GM19372 (cell line): ENCODE data around the gene TTC3.

Experiments used
- ATAC-seq: cut with Tn5 transposase; IDR thresholded peaks from one replicate; pipeline ENCODE4 v1.9.1; 2021; ENCODE audit warnings: mild to moderate bottlenecking, low read depth, moderate library complexity; ENCODE audit not compliant: unreplicated experiment

Gene TTC3

DNA sequence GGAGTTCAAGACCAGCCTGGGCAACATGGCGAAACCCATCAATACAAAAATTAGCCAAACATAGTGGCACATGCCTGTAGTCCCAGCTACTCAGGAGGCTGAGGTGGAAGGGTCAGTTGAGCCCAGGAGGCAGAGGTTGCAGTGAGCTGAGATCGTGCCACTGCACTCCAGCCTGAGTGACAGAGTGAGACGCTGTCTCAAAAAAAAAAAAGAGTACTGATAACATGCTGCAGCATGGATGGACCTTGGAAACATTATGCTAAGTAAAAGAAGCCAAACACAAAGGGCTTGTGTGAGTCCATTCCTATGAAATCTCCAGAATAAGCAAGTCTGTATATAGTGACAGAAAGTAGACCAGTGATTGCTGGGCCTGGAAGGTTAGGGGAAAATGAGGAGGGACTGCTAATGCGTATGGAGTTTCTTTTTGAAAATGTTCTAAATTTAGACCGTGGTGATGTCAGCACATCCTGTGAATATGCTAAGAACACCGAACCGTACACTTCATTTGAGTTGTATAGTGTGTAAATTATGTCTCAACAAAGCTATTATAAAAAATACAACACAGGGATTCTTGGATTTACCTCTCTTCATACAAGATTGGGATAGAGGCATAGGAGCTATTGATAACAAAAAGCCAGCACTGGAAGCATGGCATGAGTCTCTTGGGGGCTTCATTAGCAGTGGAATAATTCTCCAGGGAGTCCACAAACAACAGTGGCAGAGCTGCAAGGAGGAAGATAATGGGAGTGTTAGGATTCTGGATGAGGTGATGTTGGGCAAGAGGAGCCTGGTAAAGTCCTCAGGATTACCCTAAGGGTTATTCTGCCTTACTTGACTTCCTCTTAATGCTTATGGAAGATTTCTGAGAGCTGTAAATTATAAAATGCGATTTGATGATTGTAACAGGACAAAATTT is 73.5 kb downstream of the TTC3 start:
- no peak for ATAC-seq

DNA sequence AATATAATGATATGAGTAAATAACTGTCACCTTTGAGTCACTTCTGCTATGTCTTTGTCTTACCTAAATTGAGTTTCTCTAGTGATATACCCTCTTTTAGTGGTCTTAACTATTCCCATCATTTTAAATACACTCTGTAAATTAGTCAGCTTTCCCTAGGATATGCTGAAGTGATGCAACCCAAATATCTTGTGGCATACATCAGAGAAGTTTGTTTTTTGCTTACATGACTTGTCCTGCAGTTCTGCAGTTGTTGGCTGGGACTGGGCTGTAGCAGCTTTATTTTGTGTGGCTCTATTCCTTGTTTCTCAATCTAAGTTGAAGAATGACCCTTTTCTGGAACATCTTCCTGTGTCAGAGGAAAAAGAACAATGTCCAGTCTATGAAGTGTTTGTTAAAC is 76.4 kb downstream of the TTC3 start:
- ATAC-seq, result no peak

DNA sequence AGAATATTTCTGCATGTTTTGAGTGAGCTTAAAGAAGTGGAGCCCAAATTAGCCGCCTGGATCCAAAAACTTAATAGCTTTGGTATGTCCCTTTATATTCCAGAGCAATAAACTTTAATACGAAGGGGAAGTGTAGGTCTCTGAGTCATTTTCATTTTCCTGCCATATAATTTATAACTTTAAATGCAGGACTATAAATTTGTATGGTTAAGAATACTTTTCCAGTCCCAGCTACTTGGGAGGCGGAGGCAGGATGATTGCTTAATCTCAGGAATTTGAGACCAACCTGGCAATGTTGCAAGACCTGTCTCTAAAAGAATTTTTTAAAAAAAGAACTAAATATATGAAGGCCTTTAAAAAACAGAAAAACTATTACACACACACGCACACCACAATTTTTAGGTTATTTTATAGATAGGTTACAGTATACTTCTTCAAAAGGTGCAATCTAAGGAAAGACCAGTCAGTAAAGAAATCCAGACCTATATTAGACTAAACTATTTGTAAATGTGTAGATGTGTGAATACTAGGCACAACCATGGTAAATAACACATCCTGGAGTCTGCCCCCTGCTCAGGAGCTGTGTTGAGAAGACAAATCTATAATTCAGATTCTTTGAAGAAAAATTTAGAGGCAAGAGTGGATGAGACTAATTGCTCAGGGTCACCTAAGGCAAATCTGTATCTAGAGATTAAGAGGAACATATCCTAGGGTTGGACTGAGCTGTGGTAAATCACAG is 80.3 kb downstream of the TTC3 start:
- ATAC-seq, result no peak

DNA sequence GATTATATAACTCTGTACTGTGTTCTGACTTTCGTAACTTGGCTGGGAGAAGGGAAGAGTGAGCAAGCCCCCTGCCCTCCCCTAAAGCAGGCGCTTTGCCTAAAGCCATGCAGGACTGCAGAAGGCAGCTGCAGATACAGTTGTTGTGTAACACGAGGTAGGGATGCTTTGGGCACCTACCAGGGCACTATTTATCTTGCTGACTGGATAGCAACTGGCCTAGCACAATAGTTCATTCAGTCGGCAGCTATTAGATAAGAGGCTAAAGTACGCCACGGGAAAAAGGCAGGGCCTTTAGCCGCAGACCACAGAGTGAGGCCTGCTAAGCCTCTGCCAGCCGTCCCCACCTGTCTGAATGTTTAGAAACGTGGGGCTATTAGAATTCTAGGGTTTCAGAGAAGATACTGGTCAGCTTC is 80.9 kb downstream of the TTC3 start:
- ATAC-seq, result no peak

DNA sequence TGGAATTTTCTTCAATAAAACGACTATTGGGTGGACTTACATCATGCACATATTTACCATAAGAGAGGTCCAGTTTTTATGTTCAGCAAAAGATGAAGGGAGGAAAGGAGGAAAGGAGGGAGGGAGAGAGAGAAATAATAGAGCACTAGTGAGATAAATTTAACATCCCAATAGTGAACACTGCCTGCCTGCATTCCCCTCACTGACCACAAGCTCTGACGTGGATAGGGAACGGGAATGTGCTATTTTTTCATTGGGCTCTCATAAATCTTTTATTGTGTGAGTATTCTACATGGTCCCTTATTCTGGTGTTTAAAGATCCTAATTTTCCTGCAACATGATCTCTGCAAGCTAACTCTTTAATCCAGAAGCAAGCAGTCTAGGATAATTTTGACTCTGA is 82.1 kb downstream of the TTC3 start:
- no peak for ATAC-seq

DNA sequence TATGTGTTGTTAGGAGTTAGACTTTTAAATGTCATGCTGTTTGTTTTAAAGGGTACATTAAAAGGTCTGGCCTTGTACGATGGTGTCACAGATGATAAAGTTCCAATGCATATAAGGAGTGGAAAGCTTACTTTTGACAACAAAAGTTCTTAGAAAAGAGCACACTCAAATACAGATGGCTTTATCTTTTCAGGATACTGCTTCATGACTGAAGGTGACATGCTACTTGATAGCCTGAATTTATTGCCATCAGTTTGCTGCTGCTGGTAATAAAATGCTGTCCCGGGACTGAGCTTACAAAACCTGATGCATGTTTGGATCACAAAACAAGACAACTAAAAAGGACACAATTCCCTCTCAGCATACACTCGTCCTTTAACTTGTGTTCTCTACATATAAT is 84.9 kb downstream of the TTC3 start:
- no peak for ATAC-seq

DNA sequence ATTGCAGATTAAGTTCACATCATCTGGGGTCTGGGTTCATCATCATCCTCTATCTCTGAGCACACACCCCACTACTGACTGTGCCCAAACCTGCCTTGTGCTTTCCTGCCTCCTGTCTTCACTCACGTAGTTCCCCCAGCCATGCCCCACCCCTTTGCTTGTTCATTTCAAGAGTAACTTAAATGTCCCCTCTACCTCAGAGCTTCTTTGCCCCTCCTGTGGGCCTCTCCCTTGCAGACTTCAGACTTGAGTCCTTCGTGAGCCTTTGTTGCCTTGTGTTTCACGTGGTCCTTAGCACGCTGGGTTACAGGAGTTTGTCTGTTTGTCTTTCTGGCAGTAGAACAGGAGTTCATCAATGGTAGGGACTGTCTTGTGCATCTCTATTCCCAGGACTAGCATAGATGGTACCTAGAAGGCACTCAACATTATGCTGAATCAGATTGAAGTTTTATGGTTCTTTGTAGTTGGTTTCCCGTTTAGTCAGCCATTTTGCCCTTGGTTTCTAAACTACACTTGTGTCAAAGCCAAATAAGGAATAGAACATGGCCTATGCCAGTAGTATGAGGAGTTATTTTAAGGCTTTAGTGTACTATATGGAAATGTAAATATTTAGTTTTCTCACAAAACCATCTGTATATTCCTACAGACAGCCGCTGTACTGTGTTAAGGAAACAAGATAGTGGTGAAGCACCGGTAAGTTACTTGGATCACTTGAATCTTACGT is 86.2 kb downstream of the TTC3 start:
- no peak for ATAC-seq

DNA sequence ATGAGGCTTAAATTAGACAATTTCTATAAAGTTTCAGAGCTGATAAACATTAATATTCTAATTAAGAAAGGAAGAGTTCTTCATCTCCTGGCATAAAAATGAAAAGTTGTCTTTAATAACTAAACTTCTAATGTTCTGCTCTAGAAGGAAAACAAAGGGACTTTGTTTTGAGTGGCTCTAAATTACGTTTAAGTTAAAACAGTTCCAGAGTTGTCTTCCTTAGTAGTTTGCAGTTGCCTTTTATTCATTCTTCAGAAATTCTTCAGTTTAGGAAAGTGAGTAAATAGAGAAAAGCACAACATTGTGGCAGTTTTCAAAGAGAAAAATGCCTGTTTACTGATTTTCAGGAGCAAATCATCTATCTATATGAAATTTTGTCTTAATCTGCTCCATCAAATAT is 86.9 kb downstream of the TTC3 start:
- ATAC-seq, result no peak

DNA sequence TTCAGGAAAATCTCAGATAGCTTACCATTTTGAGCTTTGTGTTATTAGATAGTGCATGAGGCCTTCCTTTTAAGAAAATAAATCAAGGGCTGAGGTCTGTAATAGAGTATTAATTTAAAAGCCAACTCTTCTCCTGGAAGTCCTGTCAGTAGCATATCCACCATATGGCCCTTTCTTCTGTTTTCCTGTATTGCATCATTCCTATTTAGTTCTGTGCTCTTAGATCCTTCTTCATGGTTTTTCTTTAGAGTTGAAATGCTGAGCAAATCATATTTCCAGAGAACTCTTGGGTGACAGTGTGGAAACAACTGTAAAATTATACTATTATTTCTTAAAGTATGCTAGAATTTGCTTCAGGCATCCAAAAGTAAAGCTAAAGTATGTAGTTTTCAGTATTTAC is 91.7 kb downstream of the TTC3 start:
- no peak for ATAC-seq

DNA sequence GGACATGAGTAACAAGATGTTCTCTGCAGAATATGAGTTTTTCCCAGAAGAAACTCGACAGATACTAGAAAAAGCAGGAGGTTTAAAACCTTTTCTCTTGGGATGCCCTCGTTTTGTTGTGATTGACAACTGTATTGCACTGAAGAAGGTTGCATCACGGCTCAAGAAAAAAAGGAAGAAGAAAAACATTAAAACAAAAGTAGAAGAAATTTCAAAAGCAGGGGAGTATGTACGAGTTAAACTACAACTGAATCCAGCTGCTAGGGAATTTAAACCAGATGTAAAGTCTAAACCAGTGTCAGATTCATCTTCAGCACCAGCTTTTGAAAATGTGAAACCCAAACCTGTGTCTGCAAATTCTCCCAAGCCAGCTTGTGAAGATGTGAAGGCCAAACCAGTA is 92.5 kb downstream of the TTC3 start:
- ATAC-seq, result no peak

DNA sequence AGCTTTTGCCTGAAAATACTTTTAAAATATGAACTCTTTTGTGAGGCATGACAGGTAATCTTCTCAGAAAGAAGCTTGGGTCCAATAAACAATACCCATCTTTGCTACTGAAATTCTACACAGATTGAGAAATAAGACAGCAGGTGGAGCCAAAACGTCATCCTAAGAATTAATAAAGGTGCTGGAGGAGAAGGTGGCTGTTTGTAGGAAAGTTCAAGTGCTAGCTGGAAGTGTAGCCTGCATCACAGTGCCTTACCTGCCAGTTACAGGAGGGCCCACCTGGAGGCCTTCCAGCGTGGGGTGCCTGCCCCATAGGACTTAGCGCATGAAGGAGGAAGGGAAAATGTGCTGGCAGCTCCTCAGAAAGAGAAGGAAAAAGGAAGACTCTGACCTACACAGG is 93.7 kb downstream of the TTC3 start:
- no peak for ATAC-seq

DNA sequence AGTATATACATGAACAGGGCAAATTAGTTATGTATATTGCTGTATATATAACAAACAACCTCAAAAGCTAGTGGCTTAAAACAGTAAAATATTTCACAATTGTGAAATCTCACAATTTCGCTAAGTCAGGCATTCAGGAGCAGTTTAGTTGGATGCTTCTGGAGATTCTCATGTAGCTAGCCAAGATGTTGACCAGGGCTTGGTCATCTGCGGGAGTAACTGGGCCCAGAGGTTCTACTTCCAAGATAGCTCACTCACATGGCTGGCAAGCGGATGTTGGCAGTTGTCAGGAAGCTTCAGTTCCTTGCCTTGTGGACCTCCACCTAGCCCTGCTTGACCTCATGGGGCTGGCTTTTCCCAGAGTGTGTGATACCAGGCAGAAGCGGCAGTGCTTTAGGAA is 95.6 kb downstream of the TTC3 start:
- no peak for ATAC-seq

DNA sequence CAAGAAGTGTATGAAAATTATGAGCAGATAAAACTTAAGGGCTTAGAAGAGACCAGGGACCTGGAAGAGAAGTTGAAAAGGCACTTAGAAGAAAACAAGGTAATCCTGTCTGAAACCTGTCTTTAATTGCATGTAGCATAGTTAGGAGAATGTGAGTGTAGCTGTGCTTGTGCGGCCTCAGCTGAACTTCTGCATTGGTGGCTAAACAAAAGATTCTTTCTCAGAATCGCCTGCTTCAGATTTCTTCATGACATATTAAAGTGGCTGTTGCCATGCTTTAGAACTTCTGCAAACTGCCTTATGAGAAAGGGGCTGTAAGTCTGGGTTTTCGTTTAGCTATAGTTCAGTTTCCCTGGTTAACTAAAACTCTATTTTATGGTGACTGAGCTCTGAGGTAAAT is 99.6 kb downstream of the TTC3 start:
- ATAC-seq, result no peak

DNA sequence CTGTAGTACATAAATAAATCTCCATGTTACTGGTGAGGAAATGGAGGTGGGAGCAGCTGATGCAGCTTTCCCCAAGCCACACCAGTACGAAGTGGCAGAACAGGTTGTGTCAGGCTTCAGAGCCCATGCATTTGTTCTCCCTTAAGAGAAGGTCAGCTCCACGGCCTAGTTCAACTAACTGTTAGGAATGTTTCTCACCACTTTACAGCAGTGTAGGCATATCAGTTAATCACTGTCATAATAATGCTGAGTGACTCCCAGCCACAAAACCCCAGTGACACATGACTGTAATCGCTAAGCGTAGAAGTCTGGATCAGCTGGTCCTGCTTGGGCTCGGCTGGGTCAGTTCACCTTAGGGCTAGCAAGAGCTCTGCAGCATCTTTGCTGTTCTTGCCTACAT is 103.7 kb downstream of the TTC3 start:
- ATAC-seq, result no peak

DNA sequence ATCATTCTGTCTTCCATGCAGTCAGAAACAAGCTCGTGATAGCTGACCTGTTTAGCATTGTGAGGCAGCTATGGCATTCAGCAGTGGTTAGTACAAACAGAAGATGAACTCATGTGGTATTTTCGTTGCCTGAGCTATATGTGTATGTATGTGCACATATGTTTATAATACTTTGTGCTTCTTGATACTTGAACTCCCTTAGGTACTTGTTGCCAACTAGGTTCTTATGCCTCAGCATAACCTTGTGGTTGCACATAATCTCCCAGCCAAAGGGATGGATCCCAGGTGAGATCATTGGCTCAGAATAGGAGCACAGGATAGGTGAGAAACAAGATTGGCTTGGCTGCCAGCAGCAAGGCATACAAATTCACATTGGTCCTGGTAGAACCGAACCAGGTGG is 108.0 kb downstream of the TTC3 start:
- ATAC-seq, result no peak

DNA sequence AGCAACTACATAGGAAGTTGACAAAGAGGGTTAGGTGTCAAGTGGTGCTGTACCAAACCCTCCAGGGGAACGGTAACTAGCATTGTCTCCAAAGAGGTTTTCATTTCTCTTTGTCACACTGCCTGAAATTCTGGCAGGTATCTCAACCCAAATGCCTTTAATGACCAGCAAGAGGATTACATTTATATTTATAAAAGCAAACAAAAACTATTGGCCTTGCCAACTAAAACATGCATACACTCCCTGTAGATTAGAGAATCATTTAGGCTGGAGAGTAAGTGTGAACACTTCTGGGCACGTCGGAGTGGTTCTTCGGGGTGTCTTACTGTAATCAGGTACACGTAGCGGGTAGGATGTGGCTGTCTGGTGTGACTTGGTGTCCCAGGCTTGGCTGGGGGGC is 109.2 kb downstream of the TTC3 start:
- no peak for ATAC-seq

DNA sequence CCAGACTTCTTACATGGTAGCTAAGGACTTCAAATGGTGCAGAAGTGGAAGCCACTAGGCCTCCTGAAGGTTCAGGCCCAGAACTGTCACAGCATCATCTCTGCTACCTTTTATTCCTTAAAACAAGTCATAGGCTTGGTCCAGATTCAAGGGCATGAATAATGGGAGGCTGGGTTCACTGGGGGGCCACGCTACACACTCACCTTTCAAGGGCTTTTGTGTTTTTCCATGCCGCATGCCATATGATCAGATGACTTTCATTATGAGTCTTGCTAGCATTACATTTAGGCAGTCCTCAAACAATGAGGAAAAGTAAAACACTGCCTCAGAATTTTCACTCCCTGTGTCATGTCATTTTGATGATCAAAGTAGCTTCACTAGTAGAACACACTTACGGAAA is 110.7 kb downstream of the TTC3 start:
- no peak for ATAC-seq

DNA sequence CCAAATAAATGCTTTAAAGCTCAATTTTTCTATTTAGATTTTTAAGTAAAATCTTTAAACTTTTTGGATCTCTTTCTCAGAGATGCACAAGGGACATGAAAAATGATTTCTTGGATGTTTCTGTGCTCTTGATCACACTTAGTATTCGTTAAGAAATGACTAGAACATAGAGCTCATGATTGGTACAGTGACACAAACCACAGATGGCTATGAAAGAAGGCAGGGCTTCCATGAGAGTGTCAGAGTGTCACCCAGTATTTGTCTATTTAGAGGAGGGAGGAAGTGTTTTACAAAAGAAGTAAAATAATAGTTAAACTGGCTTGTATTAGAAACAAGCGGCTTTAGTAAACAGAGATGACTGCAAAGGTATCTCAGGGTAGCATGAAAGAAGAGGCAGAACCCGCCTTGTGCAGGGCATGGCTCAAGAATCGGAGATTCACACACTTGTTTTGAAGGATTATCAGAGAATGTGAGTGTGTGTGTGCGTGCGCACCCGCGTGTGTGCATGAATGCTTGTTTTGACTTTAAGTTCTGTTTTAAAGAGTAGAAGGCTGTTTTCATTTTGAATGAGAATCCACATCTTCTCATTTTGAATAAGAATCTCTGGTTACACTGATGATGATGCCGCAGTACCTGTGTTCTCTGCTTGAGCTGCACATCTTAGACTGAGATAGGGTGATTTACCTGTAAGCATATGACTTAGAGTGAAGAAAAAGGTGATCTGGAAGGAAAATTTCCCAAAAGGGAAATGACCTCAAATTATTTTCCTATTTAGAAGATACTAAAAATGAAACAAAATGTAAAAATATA is 111.9 kb downstream of the TTC3 start:
- ATAC-seq, result no peak

DNA sequence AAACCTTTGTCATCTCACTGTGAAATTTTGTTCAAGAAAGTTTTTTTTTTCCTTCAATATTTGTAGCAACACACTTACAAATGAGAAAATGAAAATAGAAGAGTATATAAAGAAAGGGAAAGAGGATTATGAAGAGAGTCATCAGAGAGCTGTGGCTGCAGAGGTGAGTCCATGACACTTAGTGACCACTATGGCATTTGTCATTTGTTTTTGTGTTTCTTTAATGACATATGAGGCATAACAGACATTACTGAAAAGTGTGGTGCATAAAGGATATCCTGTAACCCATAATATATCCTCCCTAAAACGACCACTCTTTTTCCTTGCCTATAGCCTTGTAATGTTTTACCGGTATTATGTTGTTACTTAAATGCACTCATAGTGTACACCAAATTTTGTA is 113.9 kb downstream of the TTC3 start:
- no peak for ATAC-seq

DNA sequence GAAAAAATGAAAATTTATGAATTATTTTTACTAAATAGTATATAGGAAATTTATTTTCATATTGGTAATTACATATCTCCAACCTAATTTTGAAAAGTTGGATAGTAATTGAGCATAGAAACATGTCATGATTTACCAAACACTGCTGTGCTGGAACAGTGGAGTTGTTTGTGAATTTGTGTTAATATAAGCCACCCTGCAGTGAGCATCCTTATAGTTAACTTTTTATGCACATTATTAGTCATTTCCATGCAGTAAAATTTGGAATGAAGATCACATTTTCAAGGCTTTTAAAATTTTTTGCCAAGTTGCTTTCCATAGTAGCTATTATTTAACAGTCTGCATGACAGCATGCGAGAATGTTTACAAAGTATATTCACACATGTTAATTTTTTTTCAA is 115.8 kb downstream of the TTC3 start:
- no peak for ATAC-seq

DNA sequence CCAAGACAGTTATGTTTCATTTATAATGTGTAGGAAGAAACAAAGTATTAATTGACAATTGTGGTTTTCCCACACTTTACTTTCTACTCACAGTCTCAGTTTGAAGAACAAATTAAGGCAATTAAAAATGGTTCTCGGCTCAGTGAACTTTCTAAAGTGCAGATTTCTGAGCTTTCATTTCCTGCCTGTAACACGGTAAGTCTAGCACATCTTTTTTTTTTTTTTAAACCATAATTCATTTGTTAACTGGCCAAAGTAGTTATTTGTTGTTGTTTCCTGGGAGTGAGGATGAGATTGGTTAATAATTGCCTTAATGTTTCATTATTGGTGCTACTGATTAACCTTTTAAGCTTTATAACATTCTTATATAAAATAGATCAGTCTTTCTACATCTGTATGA is 119.0 kb downstream of the TTC3 start:
- ATAC-seq, result no peak
